Astrocyte (in vitro differentiated cells and primary cell): Measurements from ENCODE around the gene SENP8.

Source experiments
- CTCF ChIP-seq: IDR thresholded peaks from 2 replicates; pipeline ENCODE4 v1.5.1; 2011; ENCODE audit warnings: low read depth, mild to moderate bottlenecking, inconsistent platforms, low read length, moderate library complexity; ENCODE audit not compliant: insufficient read depth
- EZH2 ChIP-seq: IDR thresholded peaks from 2 replicates; pipeline ENCODE4 v1.6.1; 2012; ENCODE audit warnings: mild to moderate bottlenecking, low read length, inconsistent platforms; ENCODE audit not compliant: insufficient read depth

- TF ChIP-seq CTCF (no peak), EZH2 (no peak)
These were observed 9.6 kb downstream of the SENP8 start for GRCh38 chr15:72127724-72128322.
